ENCODE measurements around the gene APCDD1L.

The APCDD1L gene

GRCh38 chr20:58554541-58554940 is 39.3 kb upstream of the APCDD1L start:
- TF ChIP-seq, protein P1, sequence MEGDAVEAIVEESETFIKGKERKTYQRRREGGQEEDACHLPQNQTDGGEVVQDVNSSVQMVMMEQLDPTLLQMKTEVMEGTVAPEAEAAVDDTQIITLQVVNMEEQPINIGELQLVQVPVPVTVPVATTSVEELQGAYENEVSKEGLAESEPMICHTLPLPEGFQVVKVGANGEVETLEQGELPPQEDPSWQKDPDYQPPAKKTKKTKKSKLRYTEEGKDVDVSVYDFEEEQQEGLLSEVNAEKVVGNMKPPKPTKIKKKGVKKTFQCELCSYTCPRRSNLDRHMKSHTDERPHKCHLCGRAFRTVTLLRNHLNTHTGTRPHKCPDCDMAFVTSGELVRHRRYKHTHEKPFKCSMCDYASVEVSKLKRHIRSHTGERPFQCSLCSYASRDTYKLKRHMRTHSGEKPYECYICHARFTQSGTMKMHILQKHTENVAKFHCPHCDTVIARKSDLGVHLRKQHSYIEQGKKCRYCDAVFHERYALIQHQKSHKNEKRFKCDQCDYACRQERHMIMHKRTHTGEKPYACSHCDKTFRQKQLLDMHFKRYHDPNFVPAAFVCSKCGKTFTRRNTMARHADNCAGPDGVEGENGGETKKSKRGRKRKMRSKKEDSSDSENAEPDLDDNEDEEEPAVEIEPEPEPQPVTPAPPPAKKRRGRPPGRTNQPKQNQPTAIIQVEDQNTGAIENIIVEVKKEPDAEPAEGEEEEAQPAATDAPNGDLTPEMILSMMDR (IDR thresholded peaks at IDR 0.05; ENCODE audit: extremely low read depth, missing control alignments) = no peak
- DNase-seq (ENCODE audit: low spot score) = no peak

DNA sequence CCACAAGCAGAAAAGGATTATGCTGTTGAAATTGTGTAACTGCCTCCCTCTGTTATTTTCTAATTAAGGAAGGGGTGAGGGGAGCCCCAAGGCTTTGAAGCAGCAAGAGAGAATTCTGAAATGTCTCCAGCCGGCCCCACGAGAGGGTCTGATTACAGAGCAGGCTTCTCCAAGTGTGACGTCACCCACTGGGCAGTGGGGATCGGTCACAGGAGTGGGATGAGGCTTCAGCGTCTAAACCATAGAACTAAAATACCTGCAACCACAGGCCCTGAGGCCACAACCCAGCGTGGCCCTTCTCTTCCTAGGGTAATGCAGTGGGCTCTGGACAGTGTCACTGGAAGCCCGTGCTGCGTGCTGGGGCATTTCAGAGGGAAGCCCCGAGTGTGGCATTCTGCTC is 38.6 kb upstream of the APCDD1L start:
- TF ChIP-seq, protein P1 (IDR thresholded peaks at IDR 0.05; ENCODE audit: extremely low read depth, missing control alignments) = no peak
- no peak for DNase-seq (ENCODE audit: low spot score)

DNA sequence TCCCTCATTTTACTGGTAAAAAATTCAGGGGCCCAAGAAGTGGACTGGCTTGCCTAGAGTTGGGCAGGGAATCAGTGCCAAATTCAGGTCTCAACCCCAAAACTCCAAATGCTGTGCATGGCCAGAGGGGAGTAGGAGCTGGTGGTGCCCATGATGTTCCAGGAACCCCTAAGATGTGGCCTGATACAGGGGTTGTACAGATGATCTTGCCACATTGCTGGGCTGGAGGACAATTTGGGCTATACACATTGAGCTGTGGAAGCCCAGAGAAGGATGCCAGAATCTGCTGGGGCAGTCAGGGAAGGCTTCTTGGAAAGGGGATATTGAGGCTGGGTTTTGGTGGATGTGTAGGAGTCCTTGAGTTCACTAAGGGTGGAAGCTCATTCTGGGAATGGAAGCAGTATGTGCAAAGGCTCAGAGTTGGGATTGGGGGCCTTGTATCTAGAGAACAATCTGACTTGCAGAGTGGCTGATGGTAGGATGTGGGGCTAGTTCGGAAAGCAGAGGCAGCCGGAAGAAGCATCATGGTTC is 38.0 kb upstream of the APCDD1L start:
- no peak for DNase-seq (ENCODE audit: low spot score)
- TF ChIP-seq, protein P1 (IDR thresholded peaks at IDR 0.05; ENCODE audit: extremely low read depth, missing control alignments) = no peak

DNA sequence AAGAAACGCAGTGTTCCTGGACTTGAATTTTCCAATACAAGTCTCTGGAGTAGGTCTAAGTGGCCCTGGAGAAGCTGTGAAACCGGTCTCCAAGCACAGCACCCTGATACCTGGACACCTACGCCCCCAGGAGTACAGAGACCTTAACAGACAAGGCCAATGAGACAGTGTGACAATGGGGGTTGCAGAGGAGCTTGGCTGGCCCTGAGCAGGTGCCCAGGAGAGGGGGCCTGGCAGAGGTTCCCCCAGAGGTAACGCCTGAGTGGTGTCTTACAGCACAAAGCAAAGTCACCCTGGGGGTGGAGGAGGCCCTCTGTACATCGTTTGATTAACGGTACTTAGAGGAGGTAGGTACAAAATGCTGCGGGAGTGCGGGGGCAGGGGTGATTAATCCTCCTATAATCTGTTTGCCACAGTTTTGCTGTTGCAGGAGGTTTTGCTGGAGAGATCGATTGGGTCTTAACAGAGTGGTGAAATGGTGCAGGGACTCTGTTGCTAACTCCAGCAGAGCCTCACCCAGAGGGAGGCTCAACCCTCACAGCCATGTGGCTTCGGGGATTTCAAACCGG is 37.3 kb upstream of the APCDD1L start:
- DNase-seq (ENCODE audit: low spot score) = no peak
- TF ChIP-seq, protein P1 (IDR thresholded peaks at IDR 0.05; ENCODE audit: extremely low read depth, missing control alignments) = no peak

GRCh38 chr20:58551631-58552030 is 36.4 kb upstream of the APCDD1L start:
- TF ChIP-seq, protein P1 (IDR thresholded peaks at IDR 0.05; ENCODE audit: extremely low read depth, missing control alignments) = no peak
- DNase-seq (ENCODE audit: low spot score) = no peak

DNA sequence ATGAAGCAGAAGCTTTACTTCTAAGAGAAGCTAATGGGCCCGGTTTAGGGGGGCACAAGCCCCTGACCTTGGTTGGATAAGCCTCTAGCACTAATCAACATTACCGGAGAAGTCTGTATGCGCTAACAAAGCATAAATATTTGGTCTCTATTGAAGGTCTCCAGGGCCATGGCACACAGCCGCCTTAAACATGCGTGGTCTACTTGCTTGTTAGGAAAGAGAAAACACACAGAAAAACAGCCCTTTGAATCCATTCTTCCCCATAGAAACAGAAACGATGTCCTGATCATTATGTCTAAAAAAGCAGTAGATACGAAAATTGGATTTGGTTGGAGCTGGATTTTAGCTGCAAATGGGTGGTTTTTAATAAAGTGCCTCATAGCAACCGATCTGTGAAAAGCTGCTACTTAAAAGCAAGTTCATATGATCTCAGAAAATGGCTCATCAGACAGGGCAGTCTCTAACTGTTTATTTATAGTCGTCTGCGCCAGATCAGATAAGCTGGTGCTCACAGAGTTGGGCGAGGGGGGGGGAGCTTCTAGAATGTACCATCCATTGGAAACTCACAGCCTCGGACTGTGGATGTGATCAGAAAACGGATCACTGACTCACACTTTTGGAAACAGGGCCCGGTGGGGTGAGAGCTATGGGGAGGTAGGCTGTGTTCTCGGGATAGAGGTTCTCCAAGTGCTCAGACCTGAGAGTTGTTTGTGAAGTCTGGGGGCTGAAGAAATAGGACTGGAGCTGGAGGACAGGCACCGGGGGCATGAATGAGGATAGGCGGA is 35.3 kb upstream of the APCDD1L start:
- TF ChIP-seq, protein P1 (IDR thresholded peaks at IDR 0.05; ENCODE audit: extremely low read depth, missing control alignments) = no peak
- no peak for DNase-seq (ENCODE audit: low spot score)

Data from GM20000 (cell line).